Fibroblast of pulmonary artery (primary cell): Measurements from ENCODE around the gene DCK.

Experiments
- DNase-seq: peaks from one replicate; pipeline ENCODE4 v3.0.0-alpha.2; 2010; ENCODE audit warnings: low read depth
- H3K4me3 ChIP-seq: replicated peaks from 2 replicates; pipeline ENCODE4 v1.5.1; 2011; ENCODE audit warnings: low read depth, mild to moderate bottlenecking, control low read depth, low read length, moderate library complexity
- TF ChIP-seq, protein P1 (sequence below): IDR thresholded peaks from 2 replicates; pipeline ENCODE4 v1.5.1; 2011; ENCODE audit warnings: mild to moderate bottlenecking, control low read depth, low read length, inconsistent platforms; ENCODE audit errors: missing control alignments

The DCK gene

DNA sequence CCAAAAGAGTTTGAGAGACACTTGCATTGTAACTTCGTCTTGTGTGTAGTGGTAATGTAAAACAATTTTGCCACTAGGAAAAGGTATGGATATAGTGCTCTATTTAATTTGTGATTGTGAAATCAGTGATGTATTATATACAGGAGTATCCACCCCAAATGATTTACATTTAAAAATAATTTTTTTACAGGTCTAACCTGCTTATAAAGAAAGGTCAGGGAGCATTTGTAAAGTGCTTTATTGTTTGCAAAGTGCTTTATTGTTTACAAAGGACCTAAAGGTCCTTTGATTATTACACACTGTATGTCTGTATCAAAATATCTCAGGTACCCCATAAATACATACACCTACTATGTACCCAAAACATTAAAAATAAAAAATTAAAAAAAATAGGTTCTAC lies 70.3 kb downstream of the DCK start:
- H3K4me3 ChIP-seq = no peak overlapping the region
- TF ChIP-seq, protein P1, sequence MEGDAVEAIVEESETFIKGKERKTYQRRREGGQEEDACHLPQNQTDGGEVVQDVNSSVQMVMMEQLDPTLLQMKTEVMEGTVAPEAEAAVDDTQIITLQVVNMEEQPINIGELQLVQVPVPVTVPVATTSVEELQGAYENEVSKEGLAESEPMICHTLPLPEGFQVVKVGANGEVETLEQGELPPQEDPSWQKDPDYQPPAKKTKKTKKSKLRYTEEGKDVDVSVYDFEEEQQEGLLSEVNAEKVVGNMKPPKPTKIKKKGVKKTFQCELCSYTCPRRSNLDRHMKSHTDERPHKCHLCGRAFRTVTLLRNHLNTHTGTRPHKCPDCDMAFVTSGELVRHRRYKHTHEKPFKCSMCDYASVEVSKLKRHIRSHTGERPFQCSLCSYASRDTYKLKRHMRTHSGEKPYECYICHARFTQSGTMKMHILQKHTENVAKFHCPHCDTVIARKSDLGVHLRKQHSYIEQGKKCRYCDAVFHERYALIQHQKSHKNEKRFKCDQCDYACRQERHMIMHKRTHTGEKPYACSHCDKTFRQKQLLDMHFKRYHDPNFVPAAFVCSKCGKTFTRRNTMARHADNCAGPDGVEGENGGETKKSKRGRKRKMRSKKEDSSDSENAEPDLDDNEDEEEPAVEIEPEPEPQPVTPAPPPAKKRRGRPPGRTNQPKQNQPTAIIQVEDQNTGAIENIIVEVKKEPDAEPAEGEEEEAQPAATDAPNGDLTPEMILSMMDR = no peak
- DNase-seq = no peak

DNA sequence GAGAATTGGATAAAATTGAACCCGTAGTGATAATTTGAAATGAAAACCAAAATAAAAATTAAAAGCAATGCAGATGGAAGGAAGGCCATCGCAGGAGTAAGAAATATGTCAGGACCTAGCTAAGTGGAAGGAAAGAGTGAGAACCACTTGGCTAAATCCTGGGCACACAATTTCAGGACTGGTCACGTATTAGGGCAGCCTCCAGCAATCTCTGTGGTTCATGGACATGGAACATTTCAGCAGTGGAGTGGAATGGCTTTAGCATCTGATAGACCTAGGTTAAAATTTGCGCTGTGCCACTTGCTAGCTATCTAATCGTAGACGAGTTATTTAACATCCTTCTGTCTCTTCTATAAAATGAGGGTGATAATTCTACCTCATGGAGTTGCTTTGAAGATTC lies 71.1 kb downstream of the DCK start:
- DNase-seq = no peak
- TF ChIP-seq, protein P1 = no peak
- no peak overlapping the region for H3K4me3 ChIP-seq

DNA sequence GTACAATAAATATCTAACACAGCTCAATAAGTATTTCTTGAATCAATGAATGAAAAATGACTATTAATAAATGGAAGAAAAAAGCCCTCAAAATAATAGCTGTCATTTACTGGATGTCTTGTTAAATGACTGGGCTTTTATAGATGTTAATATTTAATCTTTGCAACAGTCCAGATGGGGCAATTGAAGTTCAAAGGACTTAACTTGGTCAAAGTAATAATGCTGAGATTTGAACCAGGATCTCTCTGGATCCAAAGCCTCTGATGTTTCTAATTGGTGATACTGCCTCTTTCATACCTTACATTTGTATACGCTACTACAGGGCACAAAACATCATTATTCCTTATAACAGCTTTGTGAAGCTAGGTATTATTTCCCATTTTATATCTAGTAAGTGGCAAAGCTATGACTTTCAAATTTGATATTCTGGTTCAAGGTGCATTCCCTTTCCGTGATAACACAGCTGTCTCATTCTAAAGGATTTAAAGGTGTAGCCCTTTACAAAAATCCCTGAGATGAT lies 72.6 kb downstream of the DCK start:
- no peak overlapping the region for H3K4me3 ChIP-seq
- TF ChIP-seq, protein P1 = no peak
- no peak for DNase-seq

DNA sequence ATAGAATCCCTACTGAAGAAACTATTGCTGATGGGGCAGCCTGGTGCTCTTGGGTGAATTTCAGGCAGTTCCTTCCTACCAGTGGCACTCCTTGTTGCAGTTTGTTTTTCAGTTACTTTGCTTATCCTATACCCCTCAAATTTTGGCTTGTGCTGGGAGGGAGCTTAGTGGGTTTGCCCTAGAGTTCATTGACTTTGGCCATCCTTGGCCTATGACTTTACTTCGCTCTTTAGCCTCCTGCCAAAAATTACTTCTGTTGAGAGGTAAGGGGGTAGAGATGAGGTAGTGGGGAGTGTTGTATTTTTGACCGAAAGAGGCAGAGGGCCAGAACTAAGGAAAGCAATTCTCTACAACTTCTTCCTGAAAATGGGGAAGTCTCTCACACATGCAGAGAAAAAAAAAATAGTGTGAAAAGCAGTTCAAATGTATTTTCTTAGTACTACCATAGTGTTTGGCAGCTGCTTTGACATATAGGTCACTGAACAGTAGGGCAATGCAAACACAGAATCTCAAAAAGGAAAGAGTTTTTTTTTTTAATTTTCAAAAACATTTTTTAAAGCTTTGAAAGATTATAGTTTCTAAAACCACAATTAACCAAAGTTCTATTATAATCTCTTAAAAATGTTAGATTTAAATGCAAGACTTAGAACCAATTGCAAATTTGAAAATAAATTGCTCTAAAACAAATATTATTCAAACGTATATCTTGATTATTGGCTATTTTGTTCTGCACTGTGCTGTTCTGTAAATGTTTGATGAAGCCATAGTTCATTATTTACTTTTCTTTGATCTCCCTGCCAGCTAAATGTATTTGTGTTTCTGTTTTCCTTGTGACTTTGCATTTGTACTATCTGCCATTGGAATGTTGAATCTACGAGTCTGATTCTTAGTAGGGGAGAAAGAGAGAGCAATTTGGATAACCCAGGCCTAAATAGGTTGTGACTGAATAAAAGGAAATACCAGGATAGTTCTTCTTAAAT lies 73.6 kb downstream of the DCK start:
- TF ChIP-seq, protein P1 = no peak
- H3K4me3 ChIP-seq = no peak overlapping the region
- no peak for DNase-seq

DNA sequence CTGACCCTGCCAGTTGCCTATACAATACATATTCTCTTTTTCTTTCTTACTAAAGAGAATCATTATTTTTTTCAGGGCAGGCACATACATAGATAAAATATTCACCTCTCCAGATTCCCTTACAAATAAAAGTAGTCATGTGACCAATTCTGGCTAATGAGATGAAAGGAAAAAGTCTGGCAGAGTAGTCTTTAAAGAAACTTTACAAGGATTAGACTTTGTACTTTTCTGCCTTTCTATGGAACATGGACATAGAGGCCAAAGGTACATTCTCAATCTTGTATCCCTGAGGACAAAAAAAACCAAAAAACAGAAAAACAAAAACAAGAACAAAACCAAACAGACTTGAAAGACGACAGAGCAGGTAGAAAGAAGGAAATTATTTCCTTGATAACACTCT lies 75.6 kb downstream of the DCK start:
- H3K4me3 ChIP-seq = no peak overlapping the region
- no peak for DNase-seq
- TF ChIP-seq, protein P1 = no peak

DNA sequence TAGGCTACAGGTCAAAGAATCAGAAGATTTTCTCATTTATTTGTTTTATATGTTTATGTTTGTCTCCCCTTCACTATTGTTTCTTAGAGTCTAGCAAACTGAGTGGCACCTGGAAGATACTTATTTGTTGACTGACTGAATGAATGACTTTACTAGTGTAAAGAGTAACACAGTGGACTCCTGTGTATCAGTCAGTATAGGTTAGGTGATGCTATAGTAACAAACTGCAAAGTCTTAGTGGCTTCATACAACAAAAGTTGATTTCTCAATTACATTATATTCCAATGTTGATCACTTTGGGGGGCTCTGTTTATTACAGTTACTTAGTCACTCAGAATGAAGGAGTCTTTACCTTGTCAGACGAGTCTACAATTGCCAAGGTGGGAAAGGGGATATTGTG lies 76.6 kb downstream of the DCK start:
- no peak overlapping the region for H3K4me3 ChIP-seq
- DNase-seq = no peak
- TF ChIP-seq, protein P1 = no peak
